Pancreas (tissue), 10 donors: ENCODE results near the gene ATRNL1. TPM values are rescaled to one million over a fixed set of nuclear protein-coding genes. Genes with fewer than 3 reads are reported as not detected.

Experiments used
- ATAC-seq, 4 donors: fragments of 200-7000 bp; cut with Tn5 transposase; one replicate each; pipeline versions ENCODE4 v1.8.0 to v1.9.1; 2020; ENCODE audit warnings: mild to moderate bottlenecking in 4 of 4, moderate library complexity in 4 of 4
- DNase-seq, 6 donors: peaks; one replicate each; pipeline ENCODE4 v3.0.0-alpha.2; 2020
- FAIRE-seq: peaks from 2 replicates; lab custom pipeline; 2012; peaks lifted over from hg19 to GRCh38; lab: Jason Lieb, UNC
- H3K27ac ChIP-seq, 4 donors: fragments of 200-600 bp; sonication (generic); 1 replicate in 3 of 4; 2 replicates in 1 of 4; pipeline versions ENCODE4 v1.5.0 to v1.8.0; 2020
- H3K27me3 ChIP-seq, 4 donors: fragments of 200-600 bp; one replicate each; pipeline ENCODE4 v1.8.0; 2021
- H3K36me3 ChIP-seq, 3 donors: fragments of 200-600 bp; sonication (generic) in 1 of 3; one replicate each; pipeline versions ENCODE4 v1.5.0 to v1.8.0; 2020 to 2021
- H3K4me1 ChIP-seq, 3 donors: fragments of 200-600 bp; one replicate each; pipeline ENCODE4 v1.8.0; 2021
- H3K4me3 ChIP-seq, 4 donors: fragments of 200-600 bp; sonication (generic) in 2 of 4; one replicate each; pipeline versions ENCODE4 v1.5.0 to v1.8.0; 2020 to 2021
- H3K9me3 ChIP-seq, 4 donors: fragments of 200-600 bp; one replicate each; pipeline ENCODE4 v1.8.0; 2021
- CTCF ChIP-seq, 4 donors: fragments of 200-600 bp; sonication (generic) in 3 of 4; IDR thresholded peaks; one replicate each; pipeline versions ENCODE4 v1.5.0 to v1.8.0; 2021; ENCODE audit warnings: antibody characterized with exemption in 4 of 4
- WGBS, 2 donors: extraction: QIAGEN DNeasy Blood & Tissue Kit; methylation state at CpG; one replicate each; pipeline ENCODE4 v1.1.7; 2013; 5-methylcytosine and 5-hydroxymethylcytosine counted together
- intact Hi-C, 3 donors: fragments of 100-400 bp; cut with DNase I; formaldehyde crosslinking; loops; one replicate each; pipeline versions ENCODE4 v1.11.1 to v1.14.2; 2022
- polyA plus RNA-seq, 2 donors: library from polyadenylated mRNA; stranded (reverse); fragments of 200-250 nt; gene quantifications; one replicate each; pipeline ENCODE4 v1.2.3, GENCODE V29; 2013
- total RNA-seq, 6 donors: library from RNA; stranded (reverse); fragmentation: NEBNext Ultra II Directional in 4 of 6; extraction: Animal tissue kit (Norgen Biotek cat#: 25700) in 4 of 6; gene quantifications; one replicate each; pipeline versions ENCODE4 v1.2.1 to v1.2.4, GENCODE V29; 2021 to 2023
- donor health status: healthy with polysubstance abuse.
- donor health status: DM: no; HTN: no; CAD: no; lungs with moderate emphysema.
- donor health status: DM: no; HTN: no; CAD: no.
- donor health status: control.
- donor health status: control.
- donor health status: Bipolar disorder and iron deficiency.
- donor health status: DM: yes; HTN: yes; CAD: no.
- donor health status: DM: no; HTN: no; CAD: no.
- donor health status: DM: no; HTN: no; CAD: no.
- donor health status: DM: yes; HTN: yes; CAD: no.

The ATRNL1 gene
- total and polyA plus RNA-seq, 8 donors = 0.91 to 5.7 (median 3.9) TPM

GRCh38 chr10:115849197-115849596 is 756.0 kb downstream of the ATRNL1 start:
- no peak for FAIRE-seq
- no peak overlapping the region for H3K4me3 ChIP-seq
- no peak for TF ChIP-seq CTCF (IDR thresholded peaks at IDR 0.05)
- no peaks in the 10 kb centered on the region for H3K9me3 ChIP-seq
- H3K4me1 ChIP-seq = peaks cover 0 to 4% (median 0%) of the 10 kb centered on the region in 3 donors
- no peak for DNase-seq
- no peaks in the 10 kb centered on the region for H3K27me3 ChIP-seq
- intact Hi-C loops = no loop called here
- no peaks in the 10 kb centered on the region for H3K36me3 ChIP-seq
- H3K27ac ChIP-seq = no peak overlapping the region
- ATAC-seq = peak in 1 of 4 donors; percentile 59
- 4 to 12% methylated on average over 2 of the region's 2 CpGs for WGBS, 2 donors

- no peaks in the 10 kb centered on the region for H3K36me3 ChIP-seq
- WGBS, 2 donors = 91 to 97% methylated on average over 1 of the region's 1 CpG
- H3K27me3 ChIP-seq = no peaks in the 10 kb centered on the region
- no peak for ATAC-seq
- H3K4me1 ChIP-seq = no peaks in the 10 kb centered on the region
- no peak overlapping the region for H3K4me3 ChIP-seq
- DNase-seq = no peak
- no peak overlapping the region for H3K27ac ChIP-seq
- intact Hi-C loops = no loop called here
- TF ChIP-seq CTCF (IDR thresholded peaks at IDR 0.05) = no peak
- H3K9me3 ChIP-seq = no peaks in the 10 kb centered on the region
- no peak for FAIRE-seq
These were observed 757.5 kb downstream of the ATRNL1 start for GRCh38 chr10:115850666-115851065.

- H3K4me1 ChIP-seq = no peaks in the 10 kb centered on the region
- FAIRE-seq (no peak), ATAC-seq (no peak), DNase-seq (no peak)
- TF ChIP-seq CTCF (IDR thresholded peaks at IDR 0.05) = no peak
- intact Hi-C loops = no loop called here
- H3K4me3 ChIP-seq = no peak overlapping the region
- no peaks in the 10 kb centered on the region for H3K9me3 ChIP-seq
- H3K27ac ChIP-seq = no peak overlapping the region
- no peaks in the 10 kb centered on the region for H3K36me3 ChIP-seq
- WGBS, 2 donors = 82 to 86% methylated on average over 5 of the region's 5 CpGs
- H3K27me3 ChIP-seq = no peaks in the 10 kb centered on the region
These were observed 758.5 kb downstream of the ATRNL1 start for GRCh38 chr10:115851695-115852094.

- Histone ChIP-seq H3K27ac (peak overlapping the region in 1 of 4 donors; percentile 5), H3K4me3 (no peak overlapping the region), H3K36me3 (no peaks in the 10 kb centered on the region), H3K9me3 (no peaks in the 10 kb centered on the region), H3K27me3 (no peaks in the 10 kb centered on the region), H3K4me1 (no peaks in the 10 kb centered on the region)
- 62 to 68% methylated on average over 6 of the region's 6 CpGs for WGBS, 2 donors
- FAIRE-seq (no peak), ATAC-seq (peak in 2 of 4 donors; percentile 42 to 64), DNase-seq (no peak)
- no peak for TF ChIP-seq CTCF (IDR thresholded peaks at IDR 0.05)
- intact Hi-C loops = no loop called here
These were observed 761.7 kb downstream of the ATRNL1 start for GRCh38 chr10:115854740-115855435.

- WGBS, 2 donors = 95 to 96% methylated on average over 6 of the region's 6 CpGs
- H3K9me3 ChIP-seq = no peaks in the 10 kb centered on the region
- H3K4me1 ChIP-seq = no peaks in the 10 kb centered on the region
- TF ChIP-seq CTCF (IDR thresholded peaks at IDR 0.05) = no peak
- no peak for FAIRE-seq
- H3K27me3 ChIP-seq = no peaks in the 10 kb centered on the region
- no peaks in the 10 kb centered on the region for H3K36me3 ChIP-seq
- peak in 1 of 4 donors; percentile 18 for ATAC-seq
- intact Hi-C loops = no loop called here
- no peak overlapping the region for H3K27ac ChIP-seq
- DNase-seq = no peak
- H3K4me3 ChIP-seq = no peak overlapping the region
These were observed 763.4 kb downstream of the ATRNL1 start for GRCh38 chr10:115856580-115856979.
